Neural progenitor cell (in vitro differentiated cells): ENCODE results near the gene TGM3. TPM values are rescaled to one million over a fixed set of nuclear protein-coding genes. Genes with fewer than 3 reads are reported as not detected.

Source experiments
- DNase-seq: peaks from one replicate; pipeline ENCODE4 v3.0.0-alpha.2; 2016; ENCODE audit warnings: low spot score
- H2AFZ ChIP-seq: fragments of 200-600 bp; sonication (generic); replicated peaks from 2 replicates; pipeline ENCODE4 v1.6.1; 2016; ENCODE audit warnings: antibody characterized with exemption
- H3F3A ChIP-seq: fragments of 200-600 bp; sonication (generic); 2 replicates; pipeline ENCODE4 v1.6.1; 2016; ENCODE audit warnings: antibody characterized with exemption, low read depth
- H3K27ac ChIP-seq: fragments of 200-600 bp; sonication (generic); 2 replicates; pipeline ENCODE4 v1.5.1; 2016; ENCODE audit warnings: mild to moderate bottlenecking
- H3K27me3 ChIP-seq: fragments of 200-600 bp; sonication (generic); 2 replicates; pipeline ENCODE4 v1.6.1; 2016; ENCODE audit warnings: mild to moderate bottlenecking, moderate library complexity
- H3K36me3 ChIP-seq: fragments of 200-600 bp; sonication (generic); 2 replicates; pipeline ENCODE4 v1.5.1; 2016
- H3K4me1 ChIP-seq: fragments of 200-600 bp; sonication (generic); 2 replicates; pipeline ENCODE4 v1.6.1; 2016; ENCODE audit warnings: mixed run types
- H3K4me2 ChIP-seq: fragments of 200-600 bp; sonication (generic); 2 replicates; pipeline ENCODE4 v1.6.1; 2016
- H3K4me3 ChIP-seq: fragments of 200-600 bp; sonication (generic); 2 replicates; pipeline ENCODE4 v1.5.1; 2016
- H3K79me2 ChIP-seq: fragments of 200-600 bp; sonication (generic); 2 replicates; pipeline ENCODE4 v1.6.1; 2016; ENCODE audit warnings: low read depth
- H3K9ac ChIP-seq: fragments of 200-600 bp; sonication (generic); 2 replicates; pipeline ENCODE4 v1.6.1; 2016
- H3K9me3 ChIP-seq: fragments of 200-600 bp; sonication (generic); 2 replicates; pipeline ENCODE4 v1.5.1; 2016; ENCODE audit warnings: low read depth
- H4K20me1 ChIP-seq: fragments of 200-600 bp; sonication (generic); 2 replicates; pipeline ENCODE4 v1.6.1; 2016; ENCODE audit warnings: low read depth
- H3K27ac Mint-ChIP-seq: 3 replicates; pipeline ENCODE4 v1.8.0; 2021; ENCODE audit warnings: mixed read lengths
- H3K27me3 Mint-ChIP-seq: 2 replicates; pipeline ENCODE4 v1.8.0; 2022; ENCODE audit warnings: low read depth, mild to moderate bottlenecking, inconsistent platforms, moderate library complexity, mixed read lengths; ENCODE audit not compliant: insufficient read depth
- H3K36me3 Mint-ChIP-seq: 3 replicates; pipeline ENCODE4 v1.8.0; 2021; ENCODE audit warnings: mixed read lengths
- H3K4me1 Mint-ChIP-seq: 3 replicates; pipeline ENCODE4 v1.8.0; 2021; ENCODE audit warnings: mixed read lengths
- H3K4me3 Mint-ChIP-seq: 3 replicates; pipeline ENCODE4 v1.8.0; 2021; ENCODE audit warnings: mild to moderate bottlenecking, moderate library complexity, mixed read lengths
- H3K9me3 Mint-ChIP-seq: 3 replicates; pipeline ENCODE4 v1.8.0; 2020; ENCODE audit warnings: mixed read lengths
- CTCF ChIP-seq: fragments of 200-600 bp; sonication (generic); IDR thresholded peaks from 2 replicates; pipeline ENCODE4 v1.5.1; 2017; ENCODE audit warnings: antibody characterized with exemption, mild to moderate bottlenecking
- EZH2 ChIP-seq: fragments of 200-600 bp; sonication (generic); IDR thresholded peaks from 2 replicates; pipeline ENCODE4 v1.6.1; 2017; ENCODE audit warnings: antibody characterized with exemption, mild to moderate bottlenecking, moderate library complexity
- EZH2phosphoT487 ChIP-seq: fragments of 200-600 bp; sonication (generic); IDR thresholded peaks from 2 replicates; pipeline ENCODE4 v1.6.1; 2017; ENCODE audit warnings: antibody characterized with exemption
- total RNA-seq: library from RNA; depleted of rRNA; stranded (reverse); fragments of >200 nt; gene quantifications from 2 replicates; pipeline ENCODE4 v1.2.3, GENCODE V29; 2015; ENCODE audit warnings: low replicate concordance

TGM3 gene
- total RNA-seq, 1 donor from 2014 or later: not detected

- no peak overlapping the region for H3K27ac ChIP-seq
- H3K27ac Mint-ChIP-seq: no peak overlapping the region
- H3K4me1 Mint-ChIP-seq: no peaks in the 10 kb centered on the region
- H3K9me3 ChIP-seq: no peaks in the 10 kb centered on the region
- H3K79me2 ChIP-seq: no peaks in the 10 kb centered on the region
- no peaks in the 10 kb centered on the region for H3K27me3 ChIP-seq
- H3K9me3 Mint-ChIP-seq: peaks cover 9% of the 10 kb centered on the region
- H3K4me3 Mint-ChIP-seq: no peak overlapping the region
- H3K27me3 Mint-ChIP-seq: peaks cover 9% of the 10 kb centered on the region
- DNase-seq: no peak
- no peaks in the 10 kb centered on the region for H3K36me3 ChIP-seq
- H2AFZ ChIP-seq: no peak overlapping the region
- no peak overlapping the region for H3K9ac ChIP-seq
- H3K4me3 ChIP-seq: no peak overlapping the region
- no peak for TF ChIP-seq EZH2
- TF ChIP-seq CTCF: no peak
- no peak for TF ChIP-seq EZH2phosphoT487
- H3F3A ChIP-seq: no peaks in the 10 kb centered on the region
- no peak overlapping the region for H3K4me2 ChIP-seq
- H3K4me1 ChIP-seq: no peaks in the 10 kb centered on the region
- no peaks in the 10 kb centered on the region for H4K20me1 ChIP-seq
- H3K36me3 Mint-ChIP-seq: no peaks in the 10 kb centered on the region
These were observed 77.3 kb downstream of the TGM3 start for GRCh38 chr20:2373098-2373497.

GRCh38 chr20:2374346-2375125, 78.7 kb downstream of the TGM3 start:
- no peaks in the 10 kb centered on the region for H3K36me3 ChIP-seq
- no peak overlapping the region for H3K27ac ChIP-seq
- H4K20me1 ChIP-seq: no peaks in the 10 kb centered on the region
- H3K27ac Mint-ChIP-seq: no peak overlapping the region
- H3K4me3 ChIP-seq: no peak overlapping the region
- peaks cover 9% of the 10 kb centered on the region for H3K27me3 Mint-ChIP-seq
- H3K4me3 Mint-ChIP-seq: no peak overlapping the region
- H3K27me3 ChIP-seq: no peaks in the 10 kb centered on the region
- DNase-seq: no peak
- no peaks in the 10 kb centered on the region for H3K79me2 ChIP-seq
- H3K4me1 Mint-ChIP-seq: no peaks in the 10 kb centered on the region
- H3F3A ChIP-seq: no peaks in the 10 kb centered on the region
- H2AFZ ChIP-seq: no peak overlapping the region
- no peaks in the 10 kb centered on the region for H3K4me1 ChIP-seq
- H3K4me2 ChIP-seq: no peak overlapping the region
- no peaks in the 10 kb centered on the region for H3K36me3 Mint-ChIP-seq
- H3K9me3 Mint-ChIP-seq: peaks cover 2% of the 10 kb centered on the region
- H3K9me3 ChIP-seq: no peaks in the 10 kb centered on the region
- H3K9ac ChIP-seq: no peak overlapping the region
- TF ChIP-seq CTCF: no peak
- no peak for TF ChIP-seq EZH2phosphoT487
- no peak for TF ChIP-seq EZH2

GRCh38 chr20:2378893-2379292, 83.1 kb downstream of the TGM3 start:
- Histone ChIP-seq H3K4me3 (no peak overlapping the region), H3K4me1 (no peaks in the 10 kb centered on the region), H3K27me3 (no peaks in the 10 kb centered on the region), H3K9ac (no peak overlapping the region), H4K20me1 (no peaks in the 10 kb centered on the region), H3F3A (no peaks in the 10 kb centered on the region), H3K4me2 (no peak overlapping the region), H3K79me2 (no peaks in the 10 kb centered on the region), H2AFZ (no peak overlapping the region), H3K36me3 (no peaks in the 10 kb centered on the region), H3K27ac (no peak overlapping the region), H3K9me3 (no peaks in the 10 kb centered on the region)
- H3K27ac Mint-ChIP-seq: no peak overlapping the region
- H3K27me3 Mint-ChIP-seq: peaks cover 5% of the 10 kb centered on the region
- no peaks in the 10 kb centered on the region for H3K4me1 Mint-ChIP-seq
- TF ChIP-seq EZH2phosphoT487 (no peak), CTCF (no peak), EZH2 (no peak)
- DNase-seq: no peak
- H3K36me3 Mint-ChIP-seq: no peaks in the 10 kb centered on the region
- H3K9me3 Mint-ChIP-seq: no peaks in the 10 kb centered on the region
- no peak overlapping the region for H3K4me3 Mint-ChIP-seq
